Spleen (tissue), 7 donors: Measurements from ENCODE around the gene ASZ1.

Experiments
- POLR2A ChIP-seq, 3 donors: fragments of 450-650 bp; IDR thresholded peaks; one replicate each; pipeline ENCODE4 v1.5.1; 2017; ENCODE audit warnings: antibody characterized with exemption in 3 of 3, mild to moderate bottlenecking in 1 of 3
- POLR2AphosphoS5 ChIP-seq, 3 donors: sonication (generic); formaldehyde crosslinking; IDR thresholded peaks; one replicate each; pipeline ENCODE4 v1.5.1; 2017; ENCODE audit warnings: antibody characterized with exemption in 3 of 3
- TF ChIP-seq, protein P1 (sequence below), 11 experiments: fragments of 200-600 bp in 7 of 11; fragments of 450-650 bp in 4 of 11; sonication (generic) in 4 of 11; IDR thresholded peaks in 8 of 11; conservative IDR thresholded peaks in 3 of 11; 1 replicate in 7 of 11; 2 replicates in 4 of 11; pipeline versions ENCODE4 v1.4.0 to v1.8.0; 2016 to 2021; ENCODE audit warnings: antibody characterized with exemption in 11 of 11, inconsistent platforms in 4 of 11, mild to moderate bottlenecking in 1 of 11
- donor health status: DM: no; HTN: no; CAD: no; lungs with moderate emphysema.
- donor health status: DM: no; HTN: no; CAD: no.
- donor health status: DM: no; HTN: no; CAD: no.

DNA sequence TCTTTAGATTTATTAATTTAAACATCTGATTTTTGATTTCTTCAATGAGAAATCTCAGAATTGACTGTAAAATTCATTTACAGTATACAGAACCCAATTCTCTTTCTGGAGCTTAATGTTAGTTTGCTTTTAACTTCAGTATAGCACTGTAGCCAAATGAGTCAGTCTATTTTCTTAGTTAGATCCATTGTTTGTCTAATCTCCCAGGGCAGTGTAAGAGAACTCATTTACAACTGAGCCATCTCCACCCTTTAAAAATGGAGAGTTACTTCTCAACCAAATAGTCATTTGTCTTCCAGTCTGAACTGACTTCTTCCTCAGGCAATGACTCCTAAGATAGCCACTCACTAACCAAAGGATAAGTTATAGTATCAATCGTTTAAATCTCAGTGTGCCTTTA, 101.5 kb downstream of the ASZ1 start:
- TF ChIP-seq POLR2AphosphoS5 (IDR thresholded peaks at IDR 0.05) (no peak), POLR2A (IDR thresholded peaks at IDR 0.05) (no peak)
- TF ChIP-seq, protein P1, sequence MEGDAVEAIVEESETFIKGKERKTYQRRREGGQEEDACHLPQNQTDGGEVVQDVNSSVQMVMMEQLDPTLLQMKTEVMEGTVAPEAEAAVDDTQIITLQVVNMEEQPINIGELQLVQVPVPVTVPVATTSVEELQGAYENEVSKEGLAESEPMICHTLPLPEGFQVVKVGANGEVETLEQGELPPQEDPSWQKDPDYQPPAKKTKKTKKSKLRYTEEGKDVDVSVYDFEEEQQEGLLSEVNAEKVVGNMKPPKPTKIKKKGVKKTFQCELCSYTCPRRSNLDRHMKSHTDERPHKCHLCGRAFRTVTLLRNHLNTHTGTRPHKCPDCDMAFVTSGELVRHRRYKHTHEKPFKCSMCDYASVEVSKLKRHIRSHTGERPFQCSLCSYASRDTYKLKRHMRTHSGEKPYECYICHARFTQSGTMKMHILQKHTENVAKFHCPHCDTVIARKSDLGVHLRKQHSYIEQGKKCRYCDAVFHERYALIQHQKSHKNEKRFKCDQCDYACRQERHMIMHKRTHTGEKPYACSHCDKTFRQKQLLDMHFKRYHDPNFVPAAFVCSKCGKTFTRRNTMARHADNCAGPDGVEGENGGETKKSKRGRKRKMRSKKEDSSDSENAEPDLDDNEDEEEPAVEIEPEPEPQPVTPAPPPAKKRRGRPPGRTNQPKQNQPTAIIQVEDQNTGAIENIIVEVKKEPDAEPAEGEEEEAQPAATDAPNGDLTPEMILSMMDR (IDR thresholded peaks at IDR 0.05 in 8 of 11, conservative IDR thresholded peaks at IDR 0.05 in 3 of 11), result no peak
